ENCODE measurements around the gene BSCL2. TPM values are rescaled to one million over a fixed set of nuclear protein-coding genes. Genes with fewer than 3 reads are reported as not detected.

BSCL2 gene
- total and polyA plus RNA-seq, 2 experiments from 2014 or later: 49.2 to 78.7 TPM

- Histone ChIP-seq H3K9me3 (ENCODE audit: low read depth) (no peaks in the 10 kb centered on the region), H3K79me2 (peaks cover 80% of the 10 kb centered on the region), H3K4me1 (ENCODE audit: insufficient read depth) (peaks cover 16% of the 10 kb centered on the region), H3K27me3 (no peaks in the 10 kb centered on the region), H3K27ac (peak overlapping the region; percentile 91), H3K36me3 (replicated peaks; ENCODE audit: insufficient read depth, low read depth) (peaks cover 12% of the 10 kb centered on the region), H3K4me3 (peak overlapping the region; percentile 12), H4K20me1 (ENCODE audit: insufficient read depth, poor library complexity, severe bottlenecking) (peaks cover 45% of the 10 kb centered on the region), H2AFZ (no peak overlapping the region), H3K9me2 (replicated peaks; ENCODE audit: insufficient read depth) (no peaks in the 10 kb centered on the region), H3K4me2 (peak overlapping the region; percentile 89)
- TF ChIP-seq EZH2 (IDR thresholded peaks at IDR 0.05; ENCODE audit: borderline replicate concordance): no peak
- no peak for TF ChIP-seq EZH2phosphoT487 (IDR thresholded peaks at IDR 0.05; ENCODE audit: low read depth, severe bottlenecking, unreplicated experiment)
- TF ChIP-seq CTCF (IDR thresholded peaks at IDR 0.05; ENCODE audit: poor library complexity): no peak
- DNase-seq (ENCODE audit: low spot score): no peak
- WGBS (ENCODE audit: low lambda C conversion rate, missing lambda C conversion rate): 1% methylated on average over 30 of the region's 51 CpGs
Measured at GRCh38 chr11:62726156-62726914, 19.1 kb upstream of the BSCL2 start.

GRCh38 chr11:62725646-62726045, 18.4 kb upstream of the BSCL2 start:
- H3K27me3 ChIP-seq: no peaks in the 10 kb centered on the region
- H3K9me3 ChIP-seq (ENCODE audit: low read depth): no peaks in the 10 kb centered on the region
- H3K79me2 ChIP-seq: peaks cover 80% of the 10 kb centered on the region
- no peak for TF ChIP-seq EZH2 (IDR thresholded peaks at IDR 0.05; ENCODE audit: borderline replicate concordance)
- peak overlapping the region; percentile 89 for H3K4me2 ChIP-seq
- H3K27ac ChIP-seq: peak overlapping the region; percentile 91
- peaks cover 45% of the 10 kb centered on the region for H4K20me1 ChIP-seq (ENCODE audit: insufficient read depth, poor library complexity, severe bottlenecking)
- H3K36me3 ChIP-seq (replicated peaks; ENCODE audit: insufficient read depth, low read depth): peaks cover 12% of the 10 kb centered on the region
- H3K9me2 ChIP-seq (replicated peaks; ENCODE audit: insufficient read depth): no peaks in the 10 kb centered on the region
- H3K4me3 ChIP-seq: peak overlapping the region; percentile 12
- peaks cover 16% of the 10 kb centered on the region for H3K4me1 ChIP-seq (ENCODE audit: insufficient read depth)
- WGBS (ENCODE audit: low lambda C conversion rate, missing lambda C conversion rate): 2% methylated on average over 7 of the region's 7 CpGs
- H2AFZ ChIP-seq: no peak overlapping the region
- DNase-seq (ENCODE audit: low spot score): no peak

GRCh38 chr11:62724171-62724570, 16.9 kb upstream of the BSCL2 start:
- H3K79me2 ChIP-seq: peaks cover 80% of the 10 kb centered on the region
- TF ChIP-seq EZH2 (IDR thresholded peaks at IDR 0.05; ENCODE audit: borderline replicate concordance) (no peak), EZH2phosphoT487 (IDR thresholded peaks at IDR 0.05; ENCODE audit: low read depth, severe bottlenecking, unreplicated experiment) (no peak), CTCF (IDR thresholded peaks at IDR 0.05; ENCODE audit: poor library complexity) (no peak)
- WGBS (ENCODE audit: low lambda C conversion rate, missing lambda C conversion rate): 60% methylated on average over 8 of the region's 8 CpGs
- no peak overlapping the region for H2AFZ ChIP-seq
- peaks cover 16% of the 10 kb centered on the region for H3K4me1 ChIP-seq (ENCODE audit: insufficient read depth)
- no peak for DNase-seq (ENCODE audit: low spot score)
- peak overlapping the region; percentile 89 for H3K4me2 ChIP-seq
- H3K27me3 ChIP-seq: no peaks in the 10 kb centered on the region
- no peaks in the 10 kb centered on the region for H3K9me2 ChIP-seq (replicated peaks; ENCODE audit: insufficient read depth)
- peak overlapping the region; percentile 12 for H3K4me3 ChIP-seq
- H3K9me3 ChIP-seq (ENCODE audit: low read depth): no peaks in the 10 kb centered on the region
- no peak overlapping the region for H3K27ac ChIP-seq
- peaks cover 45% of the 10 kb centered on the region for H4K20me1 ChIP-seq (ENCODE audit: insufficient read depth, poor library complexity, severe bottlenecking)
- peaks cover 12% of the 10 kb centered on the region for H3K36me3 ChIP-seq (replicated peaks; ENCODE audit: insufficient read depth, low read depth)

DNA sequence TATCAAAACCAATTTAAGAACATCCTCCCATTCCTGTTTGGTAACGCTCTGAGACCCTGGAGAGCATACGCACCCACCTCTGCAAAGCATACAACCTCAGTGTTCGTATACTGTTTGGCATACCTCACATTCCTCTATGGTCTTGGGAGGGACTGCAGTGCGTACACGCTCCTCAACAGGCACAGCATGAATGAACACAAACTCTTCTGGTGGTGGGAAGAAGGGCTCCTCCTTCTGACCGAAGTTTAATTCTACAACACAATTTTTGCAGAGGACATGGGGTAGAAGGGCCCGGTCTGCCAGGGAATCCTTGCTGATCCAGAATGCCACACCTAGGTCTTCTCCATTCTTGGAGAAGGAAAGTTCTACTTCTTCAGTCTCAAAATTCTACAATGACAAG, 14.8 kb upstream of the BSCL2 start:
- TF ChIP-seq EZH2 (IDR thresholded peaks at IDR 0.05; ENCODE audit: borderline replicate concordance): no peak
- no peak for TF ChIP-seq EZH2phosphoT487 (IDR thresholded peaks at IDR 0.05; ENCODE audit: low read depth, severe bottlenecking, unreplicated experiment)
- TF ChIP-seq CTCF (IDR thresholded peaks at IDR 0.05; ENCODE audit: poor library complexity): peak; percentile 15
- Histone ChIP-seq H3K27ac (no peak overlapping the region), H3K4me1 (ENCODE audit: insufficient read depth) (peaks cover 16% of the 10 kb centered on the region), H2AFZ (no peak overlapping the region), H3K36me3 (replicated peaks; ENCODE audit: insufficient read depth, low read depth) (peaks cover 12% of the 10 kb centered on the region), H3K9me3 (ENCODE audit: low read depth) (no peaks in the 10 kb centered on the region), H3K4me3 (no peak overlapping the region), H3K79me2 (peaks cover 96% of the 10 kb centered on the region), H3K9me2 (replicated peaks; ENCODE audit: insufficient read depth) (no peaks in the 10 kb centered on the region), H4K20me1 (ENCODE audit: insufficient read depth, poor library complexity, severe bottlenecking) (peaks cover 49% of the 10 kb centered on the region), H3K27me3 (no peaks in the 10 kb centered on the region), H3K4me2 (no peak overlapping the region)
- 48% methylated on average over 7 of the region's 7 CpGs for WGBS (ENCODE audit: low lambda C conversion rate, missing lambda C conversion rate)
- DNase-seq (ENCODE audit: low spot score): peak; percentile 51
